T-helper 17 cell (primary cell): ENCODE data around the gene BUD31. TPM values are rescaled to one million over a fixed set of nuclear protein-coding genes. Genes with fewer than 3 reads are reported as not detected.
"Not testable (repeated sequence)": the region's sequence is repeated elsewhere in the genome, so short reads cannot be mapped to it uniquely, and the experiment has no call there.

Experiments used
- ATAC-seq: fragments of 150-1000 bp; cut with Tn5 transposase; 2 replicates; pipeline ENCODE4 v1.10.0; 2021; ENCODE audit warnings: mild to moderate bottlenecking, moderate library complexity
- DNase-seq, 3 donors: peaks; one replicate each; pipeline versions ENCODE4 v3.0.0 to v3.0.0-alpha.2; 2020 to 2021
- H3K9me3 ChIP-seq: one replicate; pipeline ENCODE4 v1.7.0; 2013; ENCODE audit warnings: low read length, mild to moderate bottlenecking; ENCODE audit not compliant: control insufficient read depth, poor library complexity, severe bottlenecking
- H3K27ac Mint-ChIP-seq: one replicate; pipeline ENCODE4 v1.8.0; 2022; ENCODE audit warnings: mild to moderate bottlenecking, moderate library complexity, mixed read lengths
- H3K27me3 Mint-ChIP-seq: one replicate; pipeline ENCODE4 v1.8.0; 2022; ENCODE audit warnings: mixed read lengths
- H3K36me3 Mint-ChIP-seq: one replicate; pipeline ENCODE4 v1.8.0; 2022; ENCODE audit warnings: low read depth, mixed read lengths
- H3K4me1 Mint-ChIP-seq: one replicate; pipeline ENCODE4 v1.8.0; 2022; ENCODE audit warnings: mild to moderate bottlenecking, mixed read lengths
- H3K4me3 Mint-ChIP-seq: one replicate; pipeline ENCODE4 v1.8.0; 2022; ENCODE audit warnings: mild to moderate bottlenecking, moderate library complexity, mixed read lengths
- total RNA-seq, 4 donors: library from RNA in 2 of 4; stranded (reverse) in 2 of 4; gene quantifications; one replicate each; pipeline ENCODE4 v1.2.3 and lab custom pipeline; 2022 to 2026

Gene BUD31
- total RNA-seq, 2 donors from 2014 or later = 170 to 175 TPM

GRCh38 chr7:99386584-99387238 lies 22.1 kb upstream of the BUD31 start:
- Mint-ChIP-seq H3K27me3 (no peaks in the 10 kb centered on the region), H3K4me1 (peaks cover 15% of the 10 kb centered on the region), H3K36me3 (no peaks in the 10 kb centered on the region), H3K4me3 (no peak overlapping the region), H3K27ac (peak overlapping the region; percentile 79)
- H3K9me3 ChIP-seq = no peaks in the 10 kb centered on the region
- DNase-seq (no peak), ATAC-seq (peak; percentile 76)

- not testable (repeated sequence) for H3K36me3 Mint-ChIP-seq, H3K27me3 Mint-ChIP-seq, DNase-seq, H3K4me3 Mint-ChIP-seq, H3K9me3 ChIP-seq, ATAC-seq
- H3K27ac Mint-ChIP-seq = peak overlapping the region; percentile 79
- peaks cover 15% of the 10 kb centered on the region for H3K4me1 Mint-ChIP-seq
Measured at GRCh38 chr7:99387239-99387635, 21.5 kb upstream of the BUD31 start.

GRCh38 chr7:99387912-99388311 lies 20.9 kb upstream of the BUD31 start:
- DNase-seq (no peak), ATAC-seq (no peak)
- H3K36me3 Mint-ChIP-seq = no peaks in the 10 kb centered on the region
- peaks cover 18% of the 10 kb centered on the region for H3K4me1 Mint-ChIP-seq
- H3K27me3 Mint-ChIP-seq = no peaks in the 10 kb centered on the region
- no peaks in the 10 kb centered on the region for H3K9me3 ChIP-seq
- peak overlapping the region; percentile 79 for H3K27ac Mint-ChIP-seq
- H3K4me3 Mint-ChIP-seq = no peak overlapping the region

GRCh38 chr7:99389772-99390171 lies 19.0 kb upstream of the BUD31 start:
- no peak overlapping the region for H3K4me3 Mint-ChIP-seq

GRCh38 chr7:99390941-99391602 lies 17.7 kb upstream of the BUD31 start:
- ATAC-seq (no peak), DNase-seq (no peak)
- H3K4me1 Mint-ChIP-seq = peaks cover 17% of the 10 kb centered on the region
- H3K4me3 Mint-ChIP-seq = peak overlapping the region; percentile 33
- H3K9me3 ChIP-seq = no peaks in the 10 kb centered on the region
- H3K27me3 Mint-ChIP-seq = no peaks in the 10 kb centered on the region
- H3K36me3 Mint-ChIP-seq = no peaks in the 10 kb centered on the region
- peak overlapping the region; percentile 86 for H3K27ac Mint-ChIP-seq

More at GRCh38 chr7:99389772-99390171, 19.0 kb upstream of the BUD31 start:
- Mint-ChIP-seq H3K36me3 (no peaks in the 10 kb centered on the region), H3K27ac (no peak overlapping the region), H3K27me3 (no peaks in the 10 kb centered on the region), H3K4me1 (peaks cover 16% of the 10 kb centered on the region)
- ATAC-seq (no peak), DNase-seq (no peak)
- H3K9me3 ChIP-seq = no peaks in the 10 kb centered on the region

- no peaks in the 10 kb centered on the region for H3K9me3 ChIP-seq
- Mint-ChIP-seq H3K4me1 (peaks cover 14% of the 10 kb centered on the region), H3K27ac (peak overlapping the region; percentile 86), H3K27me3 (no peaks in the 10 kb centered on the region), H3K36me3 (no peaks in the 10 kb centered on the region), H3K4me3 (peak overlapping the region; percentile 87)
- ATAC-seq (no peak), DNase-seq (no peak)
Measured at GRCh38 chr7:99392046-99392445, 16.7 kb upstream of the BUD31 start.

GRCh38 chr7:99392659-99393354 lies 16.0 kb upstream of the BUD31 start:
- H3K27ac Mint-ChIP-seq = peak overlapping the region; percentile 86
- peak overlapping the region; percentile 87 for H3K4me3 Mint-ChIP-seq
- DNase-seq = peak; percentile 77 to 80 (median 80)
- no peaks in the 10 kb centered on the region for H3K27me3 Mint-ChIP-seq
- ATAC-seq = peak; percentile 97
- H3K36me3 Mint-ChIP-seq = peaks cover 1% of the 10 kb centered on the region
- H3K9me3 ChIP-seq = no peaks in the 10 kb centered on the region
- peaks cover 14% of the 10 kb centered on the region for H3K4me1 Mint-ChIP-seq

- peaks cover 2% of the 10 kb centered on the region for H3K36me3 Mint-ChIP-seq
- H3K4me1 Mint-ChIP-seq = peaks cover 20% of the 10 kb centered on the region
- H3K27ac Mint-ChIP-seq = peak overlapping the region; percentile 86
- no peaks in the 10 kb centered on the region for H3K27me3 Mint-ChIP-seq
- no peaks in the 10 kb centered on the region for H3K9me3 ChIP-seq
- peak overlapping the region; percentile 87 for H3K4me3 Mint-ChIP-seq
- DNase-seq (no peak), ATAC-seq (no peak)
Measured at GRCh38 chr7:99393355-99394187, 15.2 kb upstream of the BUD31 start.

GRCh38 chr7:99394188-99394502 lies 14.6 kb upstream of the BUD31 start:
- Mint-ChIP-seq H3K4me3 (peak overlapping the region; percentile 9), H3K27me3 (no peaks in the 10 kb centered on the region), H3K27ac (peak overlapping the region; percentile 86), H3K4me1 (peaks cover 24% of the 10 kb centered on the region), H3K36me3 (peaks cover 2% of the 10 kb centered on the region)
- ATAC-seq (no peak), DNase-seq (no peak)
- no peaks in the 10 kb centered on the region for H3K9me3 ChIP-seq

GRCh38 chr7:99395616-99396327 lies 13.0 kb upstream of the BUD31 start:
- Mint-ChIP-seq H3K4me1 (peaks cover 24% of the 10 kb centered on the region), H3K4me3 (no peak overlapping the region), H3K27me3 (no peaks in the 10 kb centered on the region), H3K27ac (no peak overlapping the region), H3K36me3 (peaks cover 2% of the 10 kb centered on the region)
- ATAC-seq = no peak
- DNase-seq = no peak
- no peaks in the 10 kb centered on the region for H3K9me3 ChIP-seq

- Mint-ChIP-seq H3K36me3 (peaks cover 2% of the 10 kb centered on the region), H3K4me1 (peaks cover 28% of the 10 kb centered on the region), H3K27me3 (no peaks in the 10 kb centered on the region), H3K4me3 (no peak overlapping the region), H3K27ac (peak overlapping the region; percentile 85)
- H3K9me3 ChIP-seq = no peaks in the 10 kb centered on the region
- no peak for DNase-seq
- no peak for ATAC-seq
Measured at GRCh38 chr7:99396418-99397296, 12.1 kb upstream of the BUD31 start.
